AG04449 (cell line): ENCODE measurements around the gene POLR2I.
"Not testable (repeated sequence)": the region's sequence is repeated elsewhere in the genome, so short reads cannot be mapped to it uniquely, and the experiment has no call there.

Experiments used
- CTCF ChIA-PET: fragments of 350-600 bp; formaldehyde crosslinking; extraction: SDS; loops from one replicate; lab custom pipeline; 2021; ENCODE audit warnings: antibody characterized with exemption; lab: Yijun Ruan, JAX
- POLR2A ChIA-PET: fragments of 400-600, 350-600 bp; formaldehyde crosslinking; extraction: SDS; loops from one replicate; lab custom pipeline; 2020; ENCODE audit warnings: antibody characterized with exemption, inconsistent platforms; lab: Yijun Ruan, JAX
- DNase-seq: peaks from one replicate; pipeline ENCODE4 v3.0.0-alpha.2; 2010; ENCODE audit warnings: low read depth, low spot score
- H3K4me3 ChIP-seq: 2 replicates; pipeline ENCODE4 v1.5.1; 2011; ENCODE audit warnings: low read depth, mild to moderate bottlenecking, control low read depth, low read length
- CTCF ChIP-seq: IDR thresholded peaks from one replicate; pipeline ENCODE4 v1.5.1; 2011; ENCODE audit warnings: mild to moderate bottlenecking, moderate library complexity, low read length, control low read depth, inconsistent platforms; ENCODE audit not compliant: insufficient read depth; ENCODE audit errors: missing control alignments

The POLR2I gene

GRCh38 chr19:36073121-36073876 lies 41.4 kb downstream of the POLR2I start:
- TF ChIP-seq CTCF, result no peak
- CTCF ChIA-PET, result interaction anchor here (0.8 to 4.6 kb wide), 2 partner anchors 13 to 15 kb away, joined by 3 to 25 read pairs; no protein-coding TSS in a partner anchor
- POLR2A ChIA-PET, result no interaction called here
- DNase-seq, result no peak
- no peak overlapping the region for H3K4me3 ChIP-seq

GRCh38 chr19:36072081-36072480 lies 42.6 kb downstream of the POLR2I start:
- TF ChIP-seq CTCF, result no peak
- ChIA-PET CTCF (interaction anchor here (4.6 kb wide), 1 partner anchor 12 kb away, joined by 25 read pairs; no protein-coding TSS in a partner anchor), POLR2A (no interaction called here)
- H3K4me3 ChIP-seq, result no peak overlapping the region
- no peak for DNase-seq

GRCh38 chr19:36068810-36069499 lies 45.7 kb downstream of the POLR2I start:
- POLR2A ChIA-PET, H3K4me3 ChIP-seq, DNase-seq: not testable (repeated sequence)
- CTCF ChIA-PET, result interaction anchor here (2.6 kb wide), 1 partner anchor 9 kb away, joined by 20 read pairs; no protein-coding TSS in a partner anchor

- no peak for TF ChIP-seq CTCF
- CTCF ChIA-PET, result interaction anchor here (1.2 to 3.6 kb wide), 2 partner anchors 12 to 102 kb away, joined by 3 to 18 read pairs; partner anchors contain the start of genes THAP8 and WDR62
- no peak for DNase-seq
- H3K4me3 ChIP-seq, result no peak overlapping the region
- POLR2A ChIA-PET, result no interaction called here
Measured at GRCh38 chr19:36067681-36068080, 47.0 kb downstream of the POLR2I start.

- DNase-seq, result no peak
- POLR2A ChIA-PET, result interaction anchor here (1.1 kb wide), 1 partner anchor 57 kb away, joined by 3 read pairs; the partner anchor contains the start of gene SYNE4
- TF ChIP-seq CTCF, result no peak
- no peak overlapping the region for H3K4me3 ChIP-seq
- CTCF ChIA-PET, result interaction anchor here (3.6 kb wide), 1 partner anchor 9 kb away, joined by 18 read pairs; the partner anchor contains the start of genes THAP8 and WDR62
Measured at GRCh38 chr19:36064826-36065225, 49.8 kb downstream of the POLR2I start.
